ENCODE data around the gene ZNF750.

- TF ChIP-seq EZH2phosphoT487 (IDR thresholded peaks at IDR 0.05; ENCODE audit: borderline replicate concordance, low read length) (no peak), CTCF (IDR thresholded peaks at IDR 0.05; ENCODE audit: low read depth, low read length, poor library complexity, severe bottlenecking) (no peak)
These were observed 21.9 kb downstream of the ZNF750 start for GRCh38 chr17:82817947-82818346.

Measured in DOHH2 (cell line).